NCI-H128 (cell line): ENCODE results near the gene KRTAP17-1.
"Not testable (repeated sequence)": the region's sequence is repeated elsewhere in the genome, so short reads cannot be mapped to it uniquely, and the experiment has no call there.

Experiments
- DNase-seq: peaks from one replicate; lab custom pipeline; 2025; ENCODE audit not compliant: unreplicated experiment; lab: John Stamatoyannopoulos, UW

Gene KRTAP17-1

DNA sequence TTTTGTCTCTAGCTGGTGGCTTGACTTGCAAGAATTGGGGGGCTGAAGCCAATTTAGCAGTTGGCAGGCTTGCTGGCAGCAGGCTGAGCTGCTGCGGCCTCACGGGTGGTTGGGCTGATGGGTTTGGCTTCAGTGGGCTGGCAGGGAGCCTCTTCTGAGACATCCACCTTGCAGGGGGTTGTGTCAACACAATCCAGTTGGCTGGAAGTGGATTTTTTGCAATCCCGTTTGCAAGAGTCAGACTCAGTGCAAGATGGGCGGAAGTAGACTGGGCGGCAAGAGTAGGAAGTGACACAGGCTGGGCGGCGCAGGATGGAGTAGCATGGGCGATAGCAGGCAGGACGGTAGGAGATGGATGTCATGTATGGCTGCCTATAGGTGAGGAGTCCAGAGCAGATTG, 7.9 kb downstream of the KRTAP17-1 start:
- DNase-seq = no peak

GRCh38 chr17:41304091-41304490, 11.4 kb downstream of the KRTAP17-1 start:
- no peak for DNase-seq

GRCh38 chr17:41302981-41303380, 12.5 kb downstream of the KRTAP17-1 start:
- DNase-seq = no peak

- no peak for DNase-seq
Observed at GRCh38 chr17:41301916-41302901, 13.3 kb downstream of the KRTAP17-1 start, which contains the start of gene KRTAP29-1. KRTAP29-1 (minus strand) TSS chr17:41302851; CDS start chr17:41302851, 0 bp downstream.

GRCh38 chr17:41301204-41301790, 14.2 kb downstream of the KRTAP17-1 start:
- DNase-seq = no peak

DNA sequence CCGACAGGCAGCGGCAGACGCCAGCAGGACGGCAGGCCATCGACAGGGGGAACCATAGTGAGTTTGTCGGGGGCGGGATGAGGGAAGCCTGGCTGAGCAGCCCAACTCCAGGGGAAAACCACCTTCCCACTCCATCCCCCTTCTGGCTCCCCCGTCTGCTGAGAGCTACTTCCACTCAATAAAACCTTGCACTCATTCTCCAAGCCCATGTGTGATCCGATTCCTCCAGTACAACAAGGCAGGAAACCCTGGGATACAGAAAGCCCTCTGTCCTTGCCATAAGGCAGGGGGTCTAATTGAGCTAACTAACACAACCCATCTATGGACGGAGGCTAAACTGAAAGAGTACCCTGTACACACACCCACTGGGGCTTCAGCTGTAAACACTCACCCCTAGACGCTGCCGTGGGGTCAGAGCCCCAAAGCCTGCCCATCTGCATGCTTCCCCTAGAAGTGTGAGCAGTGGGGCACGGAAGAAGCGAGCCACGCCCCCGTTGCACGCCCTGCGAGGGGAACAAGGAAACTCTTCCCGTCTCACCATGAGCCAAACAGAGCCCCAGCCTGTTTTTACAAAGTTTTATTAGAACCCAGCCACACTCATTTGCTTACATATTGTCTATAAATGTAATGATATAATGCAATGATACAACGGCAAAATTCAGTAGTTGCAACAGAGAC, 16.9 kb downstream of the KRTAP17-1 start:
- no peak for DNase-seq

GRCh38 chr17:41296846-41297245, 18.7 kb downstream of the KRTAP17-1 start:
- DNase-seq = no peak

DNA sequence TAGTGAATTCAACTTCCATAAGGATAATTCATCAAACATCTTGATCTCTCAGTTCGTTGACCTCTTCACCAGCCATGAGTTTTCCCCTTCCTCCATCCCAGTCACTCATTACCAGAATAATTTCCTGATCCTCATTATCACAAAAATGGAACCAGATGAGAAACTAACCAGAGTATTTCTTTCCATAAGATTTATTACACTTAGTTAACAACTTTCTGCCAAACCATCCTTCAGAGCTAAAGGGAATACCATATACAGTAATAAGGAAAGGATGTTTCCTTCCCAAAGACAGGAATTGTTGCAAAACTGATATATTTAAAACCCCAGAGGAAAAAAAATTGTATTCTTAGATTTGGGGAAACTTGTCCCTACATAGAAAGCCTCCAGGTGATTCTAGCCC, 21.5 kb downstream of the KRTAP17-1 start:
- DNase-seq = no peak

GRCh38 chr17:41287050-41287449, 28.5 kb downstream of the KRTAP17-1 start:
- no peak for DNase-seq

DNA sequence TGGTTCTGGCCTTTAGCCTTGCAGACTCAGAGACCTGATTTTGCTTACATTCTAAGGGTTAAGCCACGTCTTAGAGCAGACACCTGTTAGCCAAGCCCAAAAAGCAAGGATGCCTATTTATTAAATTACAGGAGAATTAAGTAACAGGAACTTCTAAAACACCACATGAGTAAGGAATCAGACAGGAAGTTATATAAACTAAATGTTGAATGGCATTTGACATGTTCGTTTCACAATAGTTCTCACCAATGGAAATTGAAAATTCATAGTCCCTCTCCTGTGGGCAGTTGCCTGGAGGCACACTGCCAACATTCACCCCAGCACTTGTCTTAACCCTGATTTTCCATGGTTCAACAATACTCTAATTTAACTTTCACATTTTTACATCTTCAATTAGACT, 31.0 kb downstream of the KRTAP17-1 start:
- DNase-seq = no peak

GRCh38 chr17:41284043-41284442, 31.5 kb downstream of the KRTAP17-1 start:
- no peak for DNase-seq

- DNase-seq = no peak
Observed at GRCh38 chr17:41278176-41278955, 37.1 kb downstream of the KRTAP17-1 start.

DNA sequence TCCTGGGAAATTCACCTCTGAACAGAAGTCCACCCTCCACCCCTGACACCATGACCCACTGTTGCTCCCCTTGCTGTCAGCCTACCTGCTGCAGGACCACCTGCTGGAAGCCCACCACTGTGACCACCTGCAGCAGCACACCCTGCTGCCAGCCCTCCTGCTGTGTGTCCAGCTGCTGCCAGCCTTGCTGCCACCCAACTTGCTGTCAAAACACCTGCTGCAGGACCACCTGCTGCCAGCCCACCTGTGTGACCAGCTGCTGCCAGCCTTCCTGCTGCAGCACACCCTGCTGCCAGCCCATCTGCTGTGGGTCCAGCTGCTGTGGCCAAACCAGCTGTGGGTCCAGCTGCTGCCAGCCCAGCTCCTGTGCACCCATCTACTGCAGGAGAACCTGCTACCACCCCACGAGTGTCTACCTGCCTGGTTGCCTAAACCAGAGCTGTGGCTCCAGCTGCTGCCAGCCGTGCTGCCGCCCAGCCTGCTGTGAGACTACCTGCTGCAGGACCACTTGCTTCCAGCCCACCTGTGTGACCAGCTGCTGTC, 39.8 kb downstream of the KRTAP17-1 start, which contains the start of gene KRTAP9-7:
KRTAP9-7 (plus strand) TSS at position 51 of the 543 bp plus-strand sequence; CDS start at position 51, 0 bp downstream.
- DNase-seq = not testable (repeated sequence)

- DNase-seq = no peak
Observed at GRCh38 chr17:41271858-41272257, 43.7 kb downstream of the KRTAP17-1 start.

GRCh38 chr17:41271323-41271722, 44.2 kb downstream of the KRTAP17-1 start:
- not testable (repeated sequence) for DNase-seq

- no peak for DNase-seq
Observed at GRCh38 chr17:41267711-41268110, 47.8 kb downstream of the KRTAP17-1 start.

DNA sequence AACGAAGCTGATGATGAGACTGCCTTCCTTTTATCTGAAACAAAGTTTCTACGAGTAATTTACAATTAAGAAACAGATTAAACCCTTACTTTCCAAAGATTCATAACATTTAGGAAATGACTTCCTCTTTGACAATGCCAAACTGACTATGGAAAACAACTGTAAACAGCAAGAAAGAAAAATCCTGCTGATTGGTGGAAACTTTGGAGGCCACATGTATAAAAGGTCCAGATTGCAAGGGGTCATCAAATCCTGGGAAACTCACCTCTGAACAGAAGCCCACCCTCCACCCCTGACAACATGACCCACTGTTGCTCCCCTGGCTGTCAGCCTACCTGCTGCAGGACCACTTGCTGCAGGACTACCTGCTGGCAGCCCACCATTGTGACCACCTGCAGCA, 50.4 kb downstream of the KRTAP17-1 start, which contains the start of gene KRTAP9-6:
KRTAP9-6 (plus strand) TSS at position 301 of the 400 bp plus-strand sequence; CDS start at position 301, 0 bp downstream.
- no peak for DNase-seq
